CD4-positive, CD25-positive, alpha-beta regulatory T cell (primary cell): ENCODE results near the gene EIF4G2. TPM values are rescaled to one million over a fixed set of nuclear protein-coding genes. Genes with fewer than 3 reads are reported as not detected.
A peak's percentile ranks its signal among the peaks of the same experiment; 100 is the strongest.

Experiments
- ATAC-seq, 2 donors: fragments of 150-1000 bp; cut with Tn5 transposase; one replicate each; pipeline ENCODE4 v1.10.0; 2021; ENCODE audit warnings: low read depth in 2 of 2, moderate number of reproducible peaks in 2 of 2, moderate library complexity in 1 of 2
- DNase-seq, 3 donors: peaks; one replicate each; pipeline versions ENCODE4 v3.0.0 to v3.0.0-alpha.2; 2012 to 2022; ENCODE audit warnings: mixed read lengths in 1 of 3
- H3K27ac ChIP-seq: one replicate; pipeline ENCODE4 v1.7.0; 2013; ENCODE audit warnings: mild to moderate bottlenecking, low read length; ENCODE audit not compliant: insufficient read depth, poor library complexity, severe bottlenecking
- H3K27me3 ChIP-seq: one replicate; pipeline ENCODE4 v1.7.0; 2013; ENCODE audit warnings: low read length; ENCODE audit not compliant: control insufficient read depth, insufficient read depth
- H3K36me3 ChIP-seq: one replicate; pipeline ENCODE4 v1.7.0; 2013; ENCODE audit warnings: mild to moderate bottlenecking, low read length, moderate library complexity; ENCODE audit not compliant: control insufficient read depth, insufficient read depth
- H3K4me1 ChIP-seq: 2 replicates; pipeline ENCODE4 v1.7.0; 2013; ENCODE audit warnings: mild to moderate bottlenecking, low read length; ENCODE audit not compliant: insufficient read depth, control insufficient read depth, poor library complexity, severe bottlenecking
- H3K4me3 ChIP-seq: one replicate; pipeline ENCODE4 v1.7.0; 2013; ENCODE audit warnings: low read depth, mild to moderate bottlenecking, low read length, moderate library complexity
- H3K9me3 ChIP-seq, 2 experiments: 1 replicate in 1 of 2; 2 replicates in 1 of 2; pipeline ENCODE4 v1.7.0; 2013; ENCODE audit warnings: low read length in 2 of 2, mild to moderate bottlenecking in 1 of 2, moderate library complexity in 1 of 2; ENCODE audit not compliant: control insufficient read depth in 2 of 2
- H3K27ac Mint-ChIP-seq, 3 donors: one replicate each; pipeline ENCODE4 v1.8.0; 2020 to 2022; ENCODE audit warnings: mild to moderate bottlenecking in 3 of 3, mixed read lengths in 3 of 3, moderate library complexity in 2 of 3
- H3K27me3 Mint-ChIP-seq: one replicate; pipeline ENCODE4 v1.8.0; 2022; ENCODE audit warnings: mild to moderate bottlenecking, mixed read lengths
- H3K36me3 Mint-ChIP-seq: one replicate; pipeline ENCODE4 v1.8.0; 2020; ENCODE audit warnings: mixed read lengths
- H3K4me1 Mint-ChIP-seq, 4 donors: one replicate each; pipeline ENCODE4 v1.8.0; 2020 to 2022; ENCODE audit warnings: mixed read lengths in 4 of 4, mild to moderate bottlenecking in 1 of 4
- H3K4me3 Mint-ChIP-seq, 4 donors: one replicate each; pipeline ENCODE4 v1.8.0; 2020 to 2022; ENCODE audit warnings: mild to moderate bottlenecking in 4 of 4, mixed read lengths in 4 of 4, moderate library complexity in 3 of 4
- H3K9me3 Mint-ChIP-seq, 7 donors: one replicate each; pipeline ENCODE4 v1.8.0; 2020 to 2022; ENCODE audit warnings: mixed read lengths in 7 of 7, mild to moderate bottlenecking in 3 of 7, moderate library complexity in 2 of 7
- polyA plus RNA-seq, 4 donors: library from polyadenylated mRNA; unstranded; fragments of 300-500 nt; fragmentation: Illumina TruSeq; gene quantifications; one replicate each; pipeline ENCODE4 v1.2.3, GENCODE V29; 2021
- total RNA-seq: library from RNA; stranded (reverse); gene quantifications from one replicate; pipeline ENCODE4 v1.2.3, GENCODE V29; 2022

Gene EIF4G2
- total and polyA plus RNA-seq, 5 donors from 2014 or later = 367 to 839 (median 418) TPM

GRCh38 chr11:10752486-10752885 is 56.2 kb downstream of the EIF4G2 start:
- Histone ChIP-seq H3K27me3 (no peaks in the 10 kb centered on the region), H3K9me3 (no peaks in the 10 kb centered on the region), H3K36me3 (peaks cover 41% of the 10 kb centered on the region), H3K4me1 (peaks cover 25% of the 10 kb centered on the region), H3K4me3 (peak overlapping the region; percentile 94), H3K27ac (no peak overlapping the region)
- H3K4me1 Mint-ChIP-seq = peaks cover 10 to 40% (median 15%) of the 10 kb centered on the region in 4 donors
- no peak for ATAC-seq
- H3K27me3 Mint-ChIP-seq = peaks cover 4% of the 10 kb centered on the region
- no peaks in the 10 kb centered on the region for H3K9me3 Mint-ChIP-seq
- peaks cover 14% of the 10 kb centered on the region for H3K36me3 Mint-ChIP-seq
- peak overlapping the region; percentile 95 to 97 (median 96) for H3K4me3 Mint-ChIP-seq
- no peak for DNase-seq
- peak overlapping the region in 1 of 3 donors; percentile 95 for H3K27ac Mint-ChIP-seq

- Mint-ChIP-seq H3K27me3 (peaks cover 4% of the 10 kb centered on the region), H3K9me3 (no peaks in the 10 kb centered on the region), H3K27ac (peak overlapping the region in 2 of 3 donors; percentile 92 to 95), H3K36me3 (peaks cover 14% of the 10 kb centered on the region), H3K4me3 (peak overlapping the region; percentile 95 to 97 (median 96)), H3K4me1 (peaks cover 10 to 40% (median 15%) of the 10 kb centered on the region in 4 donors)
- no peaks in the 10 kb centered on the region for H3K27me3 ChIP-seq
- H3K27ac ChIP-seq = no peak overlapping the region
- peaks cover 37% of the 10 kb centered on the region for H3K36me3 ChIP-seq
- DNase-seq (no peak), ATAC-seq (no peak)
- peaks cover 25% of the 10 kb centered on the region for H3K4me1 ChIP-seq
- peak overlapping the region; percentile 94 for H3K4me3 ChIP-seq
- H3K9me3 ChIP-seq = no peaks in the 10 kb centered on the region
Observed at GRCh38 chr11:10752061-10752460, 56.7 kb downstream of the EIF4G2 start.

- Mint-ChIP-seq H3K4me1 (peaks cover 10 to 40% (median 15%) of the 10 kb centered on the region in 4 donors), H3K4me3 (peak overlapping the region; percentile 95 to 97 (median 96)), H3K36me3 (peaks cover 14% of the 10 kb centered on the region), H3K27me3 (peaks cover 4% of the 10 kb centered on the region), H3K27ac (peak overlapping the region; percentile 92 to 95 (median 94)), H3K9me3 (no peaks in the 10 kb centered on the region)
- H3K4me1 ChIP-seq = peaks cover 25% of the 10 kb centered on the region
- DNase-seq (peak in 1 of 3 donors; percentile 15), ATAC-seq (peak; percentile 4 to 8)
- H3K4me3 ChIP-seq = peak overlapping the region; percentile 94
- peak overlapping the region; percentile 83 for H3K27ac ChIP-seq
- H3K36me3 ChIP-seq = peaks cover 32% of the 10 kb centered on the region
- H3K27me3 ChIP-seq = no peaks in the 10 kb centered on the region
- H3K9me3 ChIP-seq = no peaks in the 10 kb centered on the region
Observed at GRCh38 chr11:10751581-10751940, 57.2 kb downstream of the EIF4G2 start.

GRCh38 chr11:10750838-10751580 is 57.7 kb downstream of the EIF4G2 start, which contains the start of gene CTR9:
TSS of gene CTR9 (plus strand) at chr11:10751246. CDS start at chr11:10751413, 167 bp downstream.
- peak within 1 kb of the TSS; percentile 95 to 97 (median 96) for H3K4me3 Mint-ChIP-seq
- H3K27me3 Mint-ChIP-seq = peaks cover 4% of the 10 kb centered on the region
- Histone ChIP-seq H3K36me3 (peaks cover 30% of the 10 kb centered on the region), H3K4me1 (peaks cover 25% of the 10 kb centered on the region), H3K27me3 (no peaks in the 10 kb centered on the region), H3K4me3 (peak within 1 kb of the TSS; percentile 94), H3K9me3 (no peaks in the 10 kb centered on the region), H3K27ac (peak within 1 kb of the TSS; percentile 83)
- ATAC-seq (peak; percentile 94 to 95), DNase-seq (peak; percentile 88 to 96 (median 89))
- H3K27ac Mint-ChIP-seq = peak within 1 kb of the TSS; percentile 92 to 95 (median 94)
- peaks cover 14% of the 10 kb centered on the region for H3K36me3 Mint-ChIP-seq
- peaks cover 10 to 40% (median 15%) of the 10 kb centered on the region in 4 donors for H3K4me1 Mint-ChIP-seq
- no peaks in the 10 kb centered on the region for H3K9me3 Mint-ChIP-seq

DNA sequence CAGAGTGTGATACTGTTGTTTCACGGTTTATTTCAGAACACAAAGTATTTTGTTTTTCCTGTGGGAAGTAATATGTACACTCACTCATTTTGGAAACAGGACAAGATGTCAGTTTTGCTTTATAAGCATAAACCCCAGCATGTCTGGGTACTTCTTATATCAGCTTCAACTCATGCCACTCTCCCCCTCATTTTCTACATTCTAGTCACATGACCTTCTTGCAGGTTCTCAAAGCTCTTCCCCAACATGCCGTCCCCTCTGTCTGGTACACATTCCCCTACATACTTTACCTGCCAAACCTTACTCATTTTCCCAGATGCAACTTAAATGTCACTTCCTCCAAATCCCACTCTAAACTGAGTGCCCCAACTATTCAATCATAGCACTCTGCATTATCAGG is 59.2 kb downstream of the EIF4G2 start:
- ATAC-seq (no peak), DNase-seq (no peak)
- Histone ChIP-seq H3K4me1 (peaks cover 24% of the 10 kb centered on the region), H3K27ac (no peak overlapping the region), H3K27me3 (no peaks in the 10 kb centered on the region), H3K9me3 (no peaks in the 10 kb centered on the region), H3K36me3 (peaks cover 16% of the 10 kb centered on the region), H3K4me3 (no peak overlapping the region)
- H3K9me3 Mint-ChIP-seq = no peaks in the 10 kb centered on the region
- peak overlapping the region; percentile 24 to 87 (median 52) for H3K4me3 Mint-ChIP-seq
- H3K27me3 Mint-ChIP-seq = peaks cover 4% of the 10 kb centered on the region
- H3K36me3 Mint-ChIP-seq = peaks cover 3% of the 10 kb centered on the region
- peaks cover 10 to 34% (median 13%) of the 10 kb centered on the region in 4 donors for H3K4me1 Mint-ChIP-seq
- peak overlapping the region in 1 of 3 donors; percentile 44 for H3K27ac Mint-ChIP-seq

GRCh38 chr11:10747733-10748132 is 61.0 kb downstream of the EIF4G2 start:
- H3K36me3 Mint-ChIP-seq = peaks cover 3% of the 10 kb centered on the region
- H3K27ac ChIP-seq = no peak overlapping the region
- no peak overlapping the region for H3K27ac Mint-ChIP-seq
- H3K4me1 Mint-ChIP-seq = peaks cover 18 to 37% (median 26%) of the 10 kb centered on the region in 4 donors
- peaks cover under 1% of the 10 kb centered on the region for H3K36me3 ChIP-seq
- H3K9me3 Mint-ChIP-seq = no peaks in the 10 kb centered on the region
- H3K4me3 Mint-ChIP-seq = peak overlapping the region in 1 of 4 donors; percentile 61
- peaks cover 4% of the 10 kb centered on the region for H3K27me3 Mint-ChIP-seq
- ATAC-seq (no peak), DNase-seq (no peak)
- no peaks in the 10 kb centered on the region for H3K9me3 ChIP-seq
- peaks cover 33% of the 10 kb centered on the region for H3K4me1 ChIP-seq
- no peak overlapping the region for H3K4me3 ChIP-seq
- H3K27me3 ChIP-seq = no peaks in the 10 kb centered on the region
